ENCODE data around the gene OSBP2. TPM values are rescaled to one million over a fixed set of nuclear protein-coding genes. Genes with fewer than 3 reads are reported as not detected.

OSBP2 gene
- total RNA-seq, 1 donor from 2014 or later, result 0.58 TPM

DNA sequence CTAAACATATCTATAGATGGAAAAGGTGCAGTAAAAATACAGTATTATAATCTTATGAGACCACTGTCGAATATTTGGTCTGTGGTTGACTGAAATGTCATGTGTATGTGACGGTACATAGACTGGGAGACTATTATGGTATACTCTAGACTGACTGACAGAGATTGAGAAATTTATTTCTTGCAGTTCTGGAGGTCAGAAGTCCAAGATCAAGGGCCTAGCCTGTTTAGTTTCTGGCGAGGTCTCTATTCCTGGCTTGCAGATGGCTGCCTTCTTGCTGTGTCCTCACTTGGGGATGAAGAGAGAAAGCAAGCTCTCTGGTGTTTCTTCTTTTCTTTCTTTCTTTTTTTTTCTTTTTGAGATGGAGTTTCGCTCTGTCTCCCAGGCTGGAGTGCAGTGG lies 7.3 kb upstream of the OSBP2 start:
- Histone ChIP-seq H3K4me2 (no peak overlapping the region), H3K9me3 (ENCODE audit: low read depth) (no peaks in the 10 kb centered on the region), H3K27me3 (no peaks in the 10 kb centered on the region), H3K27ac (no peak overlapping the region), H2AFZ (replicated peaks) (no peak overlapping the region), H3K4me1 (no peaks in the 10 kb centered on the region), H3F3A (ENCODE audit: low read depth) (no peaks in the 10 kb centered on the region), H4K20me1 (ENCODE audit: low read depth) (no peaks in the 10 kb centered on the region), H3K79me2 (ENCODE audit: low read depth) (no peaks in the 10 kb centered on the region), H3K4me3 (no peak overlapping the region), H3K9ac (no peak overlapping the region), H3K36me3 (no peaks in the 10 kb centered on the region)
- H3K27me3 Mint-ChIP-seq (ENCODE audit: insufficient read depth, low read depth), result no peaks in the 10 kb centered on the region
- H3K4me1 Mint-ChIP-seq, result no peaks in the 10 kb centered on the region
- TF ChIP-seq EZH2phosphoT487 (IDR thresholded peaks at IDR 0.05), result no peak
- H3K4me3 Mint-ChIP-seq, result no peak overlapping the region
- no peak for DNase-seq (ENCODE audit: low spot score)
- no peaks in the 10 kb centered on the region for H3K36me3 Mint-ChIP-seq
- H3K27ac Mint-ChIP-seq, result peak overlapping the region; percentile 53
- no peaks in the 10 kb centered on the region for H3K9me3 Mint-ChIP-seq

DNA sequence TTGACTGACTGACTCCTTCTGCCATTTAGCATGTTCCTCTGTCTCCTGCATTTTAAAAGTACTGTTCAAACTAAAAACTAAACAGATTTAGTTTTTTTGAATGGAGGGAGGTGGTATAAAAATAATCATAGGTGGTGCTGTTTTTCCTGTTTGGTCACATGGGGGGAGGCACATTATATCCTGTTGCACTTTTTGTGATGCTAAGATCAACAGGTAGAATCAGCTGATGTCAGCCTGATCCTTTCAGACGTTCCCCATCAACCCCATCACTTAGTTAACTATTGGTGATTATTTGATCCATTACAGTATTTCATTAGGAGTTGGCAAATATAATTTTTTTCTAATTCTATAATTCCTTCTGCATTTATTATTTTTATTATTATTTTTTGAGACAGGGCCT lies 5.1 kb upstream of the OSBP2 start:
- no peak overlapping the region for H2AFZ ChIP-seq (replicated peaks)
- DNase-seq (ENCODE audit: low spot score), result no peak
- peaks cover 6% of the 10 kb centered on the region for H3F3A ChIP-seq (ENCODE audit: low read depth)
- H4K20me1 ChIP-seq (ENCODE audit: low read depth), result no peaks in the 10 kb centered on the region
- H3K9me3 ChIP-seq (ENCODE audit: low read depth), result no peaks in the 10 kb centered on the region
- no peaks in the 10 kb centered on the region for H3K79me2 ChIP-seq (ENCODE audit: low read depth)
- Mint-ChIP-seq H3K27ac (no peak overlapping the region), H3K9me3 (no peaks in the 10 kb centered on the region), H3K27me3 (ENCODE audit: insufficient read depth, low read depth) (peaks cover 3% of the 10 kb centered on the region), H3K4me1 (peaks cover 10% of the 10 kb centered on the region), H3K4me3 (no peak overlapping the region), H3K36me3 (no peaks in the 10 kb centered on the region)
- H3K36me3 ChIP-seq, result no peaks in the 10 kb centered on the region
- no peak overlapping the region for H3K27ac ChIP-seq
- H3K9ac ChIP-seq, result no peak overlapping the region
- H3K4me2 ChIP-seq, result no peak overlapping the region
- H3K27me3 ChIP-seq, result peaks cover 14% of the 10 kb centered on the region
- H3K4me1 ChIP-seq, result no peaks in the 10 kb centered on the region
- H3K4me3 ChIP-seq, result no peak overlapping the region
- TF ChIP-seq EZH2phosphoT487 (IDR thresholded peaks at IDR 0.05), result no peak
- TF ChIP-seq EZH2 (IDR thresholded peaks at IDR 0.05), result no peak
- TF ChIP-seq, protein P1, sequence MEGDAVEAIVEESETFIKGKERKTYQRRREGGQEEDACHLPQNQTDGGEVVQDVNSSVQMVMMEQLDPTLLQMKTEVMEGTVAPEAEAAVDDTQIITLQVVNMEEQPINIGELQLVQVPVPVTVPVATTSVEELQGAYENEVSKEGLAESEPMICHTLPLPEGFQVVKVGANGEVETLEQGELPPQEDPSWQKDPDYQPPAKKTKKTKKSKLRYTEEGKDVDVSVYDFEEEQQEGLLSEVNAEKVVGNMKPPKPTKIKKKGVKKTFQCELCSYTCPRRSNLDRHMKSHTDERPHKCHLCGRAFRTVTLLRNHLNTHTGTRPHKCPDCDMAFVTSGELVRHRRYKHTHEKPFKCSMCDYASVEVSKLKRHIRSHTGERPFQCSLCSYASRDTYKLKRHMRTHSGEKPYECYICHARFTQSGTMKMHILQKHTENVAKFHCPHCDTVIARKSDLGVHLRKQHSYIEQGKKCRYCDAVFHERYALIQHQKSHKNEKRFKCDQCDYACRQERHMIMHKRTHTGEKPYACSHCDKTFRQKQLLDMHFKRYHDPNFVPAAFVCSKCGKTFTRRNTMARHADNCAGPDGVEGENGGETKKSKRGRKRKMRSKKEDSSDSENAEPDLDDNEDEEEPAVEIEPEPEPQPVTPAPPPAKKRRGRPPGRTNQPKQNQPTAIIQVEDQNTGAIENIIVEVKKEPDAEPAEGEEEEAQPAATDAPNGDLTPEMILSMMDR (IDR thresholded peaks at IDR 0.05), result no peak

DNA sequence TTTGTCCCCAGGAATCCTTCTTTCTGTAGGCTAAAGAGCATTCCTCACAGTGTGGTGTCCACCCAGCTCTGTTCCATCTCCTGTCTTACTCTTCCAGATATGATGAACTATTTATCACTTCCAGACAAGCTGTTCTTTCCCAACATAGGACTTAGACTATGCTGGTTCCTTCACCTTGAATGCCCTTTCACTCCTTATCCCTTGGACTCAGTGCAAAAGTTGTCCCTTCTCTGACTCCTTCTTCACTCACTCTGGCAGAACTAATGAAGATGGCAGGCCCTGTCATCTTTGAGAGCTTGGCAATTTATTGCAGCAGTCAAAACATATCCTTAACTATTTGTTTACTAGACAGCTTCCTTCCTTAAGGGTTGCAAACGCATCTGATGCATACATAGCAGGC lies 3.5 kb upstream of the OSBP2 start:
- Histone ChIP-seq H3K4me2 (no peak overlapping the region), H3K27me3 (peaks cover 29% of the 10 kb centered on the region), H3K9ac (no peak overlapping the region), H3K4me1 (no peaks in the 10 kb centered on the region), H3K4me3 (no peak overlapping the region), H3K9me3 (ENCODE audit: low read depth) (no peaks in the 10 kb centered on the region), H3K27ac (no peak overlapping the region), H4K20me1 (ENCODE audit: low read depth) (peaks cover 8% of the 10 kb centered on the region), H3K36me3 (no peaks in the 10 kb centered on the region), H3K79me2 (ENCODE audit: low read depth) (no peaks in the 10 kb centered on the region), H2AFZ (replicated peaks) (no peak overlapping the region), H3F3A (ENCODE audit: low read depth) (peaks cover 6% of the 10 kb centered on the region)
- Mint-ChIP-seq H3K4me1 (peaks cover 19% of the 10 kb centered on the region), H3K36me3 (no peaks in the 10 kb centered on the region), H3K4me3 (no peak overlapping the region), H3K9me3 (no peaks in the 10 kb centered on the region), H3K27ac (no peak overlapping the region), H3K27me3 (ENCODE audit: insufficient read depth, low read depth) (peaks cover 11% of the 10 kb centered on the region)
- no peak for DNase-seq (ENCODE audit: low spot score)
- TF ChIP-seq, protein P1 (IDR thresholded peaks at IDR 0.05), result no peak

DNA sequence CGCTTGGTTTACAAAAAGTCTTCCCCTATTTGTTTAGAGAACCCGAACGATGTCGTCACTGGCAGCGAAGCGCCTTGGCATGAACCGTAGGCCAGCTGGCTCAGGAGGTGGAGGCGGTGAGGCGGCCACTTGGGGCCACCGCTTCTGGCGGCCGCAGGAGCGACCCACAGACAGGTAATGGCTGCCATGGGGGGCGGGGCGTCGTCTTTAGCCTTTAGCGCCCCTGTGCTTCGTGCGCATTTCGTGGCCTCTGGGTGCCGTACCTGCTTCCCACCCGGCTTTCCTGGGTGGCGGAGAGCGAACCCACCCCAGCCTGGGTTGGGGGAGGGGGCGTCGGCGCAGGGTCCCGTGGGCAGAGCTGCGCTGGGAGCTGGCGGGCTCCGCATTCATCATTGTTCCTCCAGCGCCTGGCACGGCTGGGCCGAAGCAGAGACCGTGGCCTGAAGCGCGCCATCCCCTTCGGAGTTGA lies 469 bp upstream of the OSBP2 start:
- no peaks in the 10 kb centered on the region for H3K36me3 Mint-ChIP-seq
- Histone ChIP-seq H3K79me2 (ENCODE audit: low read depth) (no peaks in the 10 kb centered on the region), H3K27ac (no peak overlapping the region), H3K4me3 (peak overlapping the region; percentile 62), H2AFZ (replicated peaks) (peak overlapping the region; percentile 80), H3K9ac (no peak overlapping the region), H3K4me1 (no peaks in the 10 kb centered on the region), H3K4me2 (peak overlapping the region; percentile 77), H4K20me1 (ENCODE audit: low read depth) (peaks cover 8% of the 10 kb centered on the region), H3K9me3 (ENCODE audit: low read depth) (no peaks in the 10 kb centered on the region), H3K36me3 (no peaks in the 10 kb centered on the region), H3F3A (ENCODE audit: low read depth) (peaks cover 6% of the 10 kb centered on the region), H3K27me3 (peaks cover 48% of the 10 kb centered on the region)
- no peaks in the 10 kb centered on the region for H3K9me3 Mint-ChIP-seq
- H3K27me3 Mint-ChIP-seq (ENCODE audit: insufficient read depth, low read depth), result peaks cover 16% of the 10 kb centered on the region
- TF ChIP-seq EZH2phosphoT487 (IDR thresholded peaks at IDR 0.05) (no peak), EZH2 (IDR thresholded peaks at IDR 0.05) (no peak)
- TF ChIP-seq, protein P1 (IDR thresholded peaks at IDR 0.05), result no peak
- H3K27ac Mint-ChIP-seq, result peak overlapping the region; percentile 94
- peak overlapping the region; percentile 92 for H3K4me3 Mint-ChIP-seq
- DNase-seq (ENCODE audit: low spot score), result peak; percentile 70
- H3K4me1 Mint-ChIP-seq, result peaks cover 19% of the 10 kb centered on the region

Measured in neural progenitor cell (in vitro differentiated cells).